K562 (cell line): ENCODE data around the gene SART3. TPM values are rescaled to one million over a fixed set of nuclear protein-coding genes. Genes with fewer than 3 reads are reported as not detected.

Experiments
- ATAC-seq: fragments of 200-7000 bp; cut with Tn5 transposase; 3 replicates; pipeline ENCODE4 v1.9.1; 2020; ENCODE audit warnings: moderate library complexity
- BruUV-seq: library from RNA; stranded (reverse); fragments of 400-500 nt; replicated peaks from 2 replicates; lab custom pipeline; 2021; lab: Mats Ljungman, UMichigan
- CTCF ChIA-PET: fragments of 300-600 bp; formaldehyde crosslinking; extraction: SDS; loops from one replicate; lab custom pipeline; 2021; ENCODE audit warnings: low intra/inter-chr PET ratio; lab: Yijun Ruan, JAX
- POLR2A ChIA-PET: fragments of 300-600, 350-650 bp; sonication (Branson Sonifier 250); formaldehyde crosslinking; extraction: SDS; loops from one replicate; lab custom pipeline; 2021; ENCODE audit warnings: antibody characterized with exemption, inconsistent platforms; lab: Yijun Ruan, JAX
- DNase-seq, 4 experiments: peaks; one replicate each; pipeline versions ENCODE4 v3.0.0 to v3.0.0-alpha.2; 2011 to 2018; ENCODE audit warnings: low spot score in 3 of 4, mixed read lengths in 3 of 4; ENCODE audit errors: extremely low read depth in 1 of 4
- FAIRE-seq: peaks from 2 replicates; lab custom pipeline; 2011; peaks lifted over from hg19 to GRCh38; lab: Jason Lieb, UNC
- H2AFZ ChIP-seq: 2 replicates; pipeline ENCODE4 v1.6.0; 2011; ENCODE audit warnings: low read depth, low read length, control low read depth, inconsistent platforms
- H3K27ac ChIP-seq: fragments of 200-600 bp; 3 replicates; pipeline ENCODE4 v1.8.0; 2011; ENCODE audit warnings: low read depth, mild to moderate bottlenecking, control low read depth, inconsistent platforms, low read length, moderate library complexity, mixed read lengths; ENCODE audit errors: extremely low read depth
- H3K27me3 ChIP-seq, 2 experiments: fragments of 300-600 bp in 1 of 2; 2 replicates in 1 of 2; 3 replicates in 1 of 2; pipeline versions ENCODE4 v1.6.0 to v1.8.0; 2011; ENCODE audit warnings: inconsistent platforms in 2 of 2, low read length in 2 of 2, mild to moderate bottlenecking in 1 of 2, mixed read lengths in 1 of 2, moderate library complexity in 1 of 2; ENCODE audit not compliant: control insufficient read depth in 2 of 2, insufficient read depth in 2 of 2
- H3K36me3 ChIP-seq: fragments of 300-600 bp; 3 replicates; pipeline ENCODE4 v1.8.0; 2011; ENCODE audit warnings: mild to moderate bottlenecking, low read length, inconsistent platforms; ENCODE audit not compliant: control insufficient read depth, insufficient read depth
- H3K4me1 ChIP-seq, 2 experiments: fragments of 200-600 bp in 1 of 2; replicated peaks in 1 of 2; 2 replicates in 1 of 2; 3 replicates in 1 of 2; pipeline versions ENCODE4 v1.5.1 to v1.8.0; 2011; ENCODE audit warnings: inconsistent platforms in 2 of 2, low read length in 2 of 2, mild to moderate bottlenecking in 1 of 2, mixed read lengths in 1 of 2, moderate library complexity in 1 of 2; ENCODE audit not compliant: control insufficient read depth in 2 of 2, insufficient read depth in 2 of 2
- H3K4me2 ChIP-seq: 2 replicates; pipeline ENCODE4 v1.6.1; 2011; ENCODE audit warnings: low read length, control low read depth, inconsistent platforms, mixed read lengths; ENCODE audit not compliant: insufficient read depth
- H3K4me3 ChIP-seq: fragments of 200-600 bp; sonication (generic), shearing (Covaris generic); 2 replicates; pipeline ENCODE4 v1.5.1; 2016; ENCODE audit warnings: control low read depth, inconsistent platforms
- H3K79me2 ChIP-seq: fragments of 200-600 bp; 3 replicates; pipeline ENCODE4 v1.8.0; 2011; ENCODE audit warnings: low read length, inconsistent platforms; ENCODE audit not compliant: control insufficient read depth, insufficient read depth
- H3K9ac ChIP-seq, 2 experiments: 2 replicates each; pipeline versions ENCODE4 v1.6.0 to v1.6.1; 2011; ENCODE audit warnings: low read depth in 2 of 2, low read length in 2 of 2, control low read depth in 1 of 2, inconsistent platforms in 1 of 2, mild to moderate bottlenecking in 1 of 2, mixed read lengths in 1 of 2; ENCODE audit not compliant: insufficient read depth in 1 of 2
- H3K9me1 ChIP-seq: one replicate; pipeline ENCODE4 v1.6.0; 2011; ENCODE audit warnings: inconsistent platforms, mild to moderate bottlenecking, low read length, moderate library complexity; ENCODE audit not compliant: control insufficient read depth, insufficient read depth
- H3K9me3 ChIP-seq: replicated peaks from 2 replicates; pipeline ENCODE4 v1.5.1; 2011; ENCODE audit warnings: low read depth, low read length, inconsistent platforms; ENCODE audit not compliant: control insufficient read depth, insufficient read depth
- H4K20me1 ChIP-seq: replicated peaks from 2 replicates; pipeline ENCODE4 v1.6.1; 2011; ENCODE audit warnings: low read length, inconsistent platforms, mixed read lengths; ENCODE audit not compliant: control insufficient read depth, insufficient read depth
- BMI1 ChIP-seq: fragments of 150-350 bp; IDR thresholded peaks from 2 replicates; pipeline ENCODE4 v1.6.1; 2014; ENCODE audit warnings: low read length
- HNRNPLL ChIP-seq: fragments of 200-400 bp; formaldehyde crosslinking; IDR thresholded peaks from 2 replicates; pipeline ENCODE4 v1.6.1; 2017; ENCODE audit warnings: low read length, low read depth, mild to moderate bottlenecking; ENCODE audit not compliant: poor library complexity, severe bottlenecking
- PHF20 ChIP-seq: fragments of 450-650 bp; IDR thresholded peaks from 2 replicates; pipeline ENCODE4 v1.6.1; 2018; ENCODE audit not compliant: partially characterized antibody
- SAFB2 ChIP-seq: fragments of 200-400 bp; formaldehyde crosslinking; IDR thresholded peaks from 2 replicates; pipeline ENCODE4 v1.6.1; 2018; ENCODE audit warnings: borderline replicate concordance, low read length, low read depth, moderate library complexity; ENCODE audit not compliant: severe bottlenecking
- ZNF232 ChIP-seq: sonication (generic); formaldehyde crosslinking; IDR thresholded peaks from 2 replicates; pipeline ENCODE4 v1.8.0; 2022; ENCODE audit warnings: mild to moderate bottlenecking, missing genetic modification reagents
- ZNF507 ChIP-seq: conservative IDR thresholded peaks from 2 replicates; pipeline ENCODE4 v1.6.1; 2017; ENCODE audit warnings: missing genetic modification characterization, missing compliant biosample characterization
- WGBS: fragments of 100-300 bp; shearing (Covaris generic); methylation state at CpG from one replicate; pipeline ENCODE4 v1.1.6; 2016; ENCODE audit warnings: low coverage, mixed read lengths; ENCODE audit not compliant: insufficient coverage; ENCODE audit errors: missing lambda C conversion rate; 5-methylcytosine and 5-hydroxymethylcytosine counted together
- in situ Hi-C: fragments of 300-500 bp; cut with MboI; formaldehyde crosslinking; loops from 4 replicates; pipeline ENCODE4 v1.15.0; 2018; ENCODE audit warnings: inconsistent platforms, mixed read lengths
- intact Hi-C: fragments of 100-400 bp; cut with micrococcal nuclease; formaldehyde crosslinking; loops from 2 replicates; pipeline ENCODE4 v1.14.2; 2022
- polyA plus RNA-seq, 8 experiments: library from polyadenylated mRNA; depleted of rRNA in 4 of 8; stranded (reverse) in 5 of 8; unstranded in 3 of 8; fragments of >200 nt; fragmentation: Nextera tagmentation in 2 of 8; fragmentation: Illumina TruSeq in 1 of 8; extraction: Ambion mirVana in 2 of 8; extraction: Trizol in 1 of 8; gene quantifications; 2 replicates each; pipeline versions ENCODE4 v1.2.1 to v1.2.3, GENCODE V29; 2011 to 2014; ENCODE audit warnings: inconsistent platforms in 1 of 8, missing spikeins in 1 of 8
- total RNA-seq, 7 experiments: library from RNA; depleted of rRNA in 6 of 7; stranded (reverse); fragments of >200 nt in 6 of 7; fragmentation: Illumina TruSeq in 2 of 7; extraction: Trizol in 2 of 7; gene quantifications; 2 replicates each; pipeline versions ENCODE4 v1.2.1 to v1.2.3, GENCODE V29; 2011 to 2021; ENCODE audit warnings: low replicate concordance in 1 of 7

The SART3 gene
- total and polyA plus RNA-seq, 9 of the 15 experiments (the other 6 are each of a cell fraction or from before 2014, with no cell fraction given): 8.9 to 167 (median 56.7) TPM

DNA sequence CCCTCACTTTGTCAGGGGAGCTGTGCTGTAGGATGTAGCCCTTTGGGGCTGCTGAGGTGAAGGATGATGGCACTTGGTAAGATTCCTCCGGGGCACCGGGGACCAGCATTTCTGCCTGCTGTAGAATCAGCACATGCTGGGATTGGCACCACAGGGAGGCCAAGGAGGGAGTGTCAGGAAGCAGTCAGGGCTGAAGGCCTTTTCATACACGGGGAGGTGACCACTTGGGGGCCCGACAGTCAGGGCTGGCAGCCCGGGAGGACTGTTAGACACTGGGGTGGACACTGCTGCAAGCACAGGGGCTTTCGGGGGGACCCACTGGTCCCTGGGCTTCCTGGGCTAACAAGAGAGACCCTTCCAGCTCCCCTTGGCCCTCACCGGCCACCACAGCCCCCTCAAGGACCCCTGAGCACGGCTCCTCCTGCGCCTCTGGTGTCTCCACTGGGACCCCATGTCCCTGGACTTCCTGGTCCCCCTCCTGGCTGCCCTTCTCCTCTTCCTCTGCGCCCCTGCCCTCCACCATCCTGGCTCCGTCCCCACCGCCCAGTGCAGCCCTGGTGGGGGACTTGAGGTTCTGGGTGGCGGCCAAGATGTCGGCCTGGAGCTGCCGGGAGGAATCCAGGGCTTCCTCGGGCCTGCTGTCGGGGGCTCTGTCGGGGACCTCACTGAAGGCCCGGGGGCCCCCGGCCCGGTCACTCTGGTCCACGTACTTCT, 30.5 kb upstream of the SART3 start:
- CTCF ChIA-PET: no interaction called here
- POLR2A ChIA-PET: interaction anchor here (0.6 kb wide), 1 partner anchor 307 kb away, joined by 3 read pairs; no protein-coding TSS in a partner anchor
- no peaks in the 10 kb centered on the region for H3K9me3 ChIP-seq
- H3K4me1 ChIP-seq: peaks cover 0 to 24% of the 10 kb centered on the region in 2 experiments; a peak in 1 of 5 replicates
- H3K27ac ChIP-seq: no peak overlapping the region
- H3K4me2 ChIP-seq: no peak overlapping the region
- in situ Hi-C loops: no loop called here
- H3K79me2 ChIP-seq: no peaks in the 10 kb centered on the region
- no peaks in the 10 kb centered on the region for H3K36me3 ChIP-seq
- 34% methylated on average over 22 of the region's 22 CpGs for WGBS
- H4K20me1 ChIP-seq: no peaks in the 10 kb centered on the region
- H3K9me1 ChIP-seq: no peaks in the 10 kb centered on the region
- 0 out of 3 replicates have a peak, but pooled peaks have one; percentile 18 for ATAC-seq
- H2AFZ ChIP-seq: no peak overlapping the region
- BruUV-seq: no TSS peak
- H3K9ac ChIP-seq: no peak overlapping the region
- FAIRE-seq: no peak
- intact Hi-C loops: no loop called here
- peaks cover 0 to 21% of the 10 kb centered on the region in 2 experiments; a peak in 2 of 5 replicates for H3K27me3 ChIP-seq
- no peak for DNase-seq
- H3K4me3 ChIP-seq: no peak overlapping the region
- TF ChIP-seq ZNF507: no peak
- TF ChIP-seq HNRNPLL: no peak
- no peak for TF ChIP-seq PHF20
- no peak for TF ChIP-seq SAFB2
- no peak for TF ChIP-seq BMI1
- no peak for TF ChIP-seq ZNF232 (CRISPR knock-in tag)
